Glomerular endothelial cell (primary cell): ENCODE measurements around the gene LMX1A. TPM values are rescaled to one million over a fixed set of nuclear protein-coding genes. Genes with fewer than 3 reads are reported as not detected.

Experiments used
- DNase-seq: peaks from one replicate; pipeline ENCODE4 v3.0.0-alpha.2; 2011; ENCODE audit warnings: low read depth, low spot score; ENCODE audit errors: extremely low read depth
- total RNA-seq: library from RNA; depleted of rRNA; stranded (reverse); fragments of >200 nt; gene quantifications from 2 replicates; pipeline ENCODE4 v1.2.3, GENCODE V29; 2015

Gene LMX1A
- total RNA-seq, 1 donor from 2014 or later: not detected

GRCh38 chr1:165228111-165228655, 128.3 kb downstream of the LMX1A start:
- no peak for DNase-seq

GRCh38 chr1:165226326-165226725, 130.2 kb downstream of the LMX1A start:
- no peak for DNase-seq

- no peak for DNase-seq
Measured at GRCh38 chr1:165225650-165226049, 130.9 kb downstream of the LMX1A start.

GRCh38 chr1:165225062-165225461, 131.5 kb downstream of the LMX1A start:
- no peak for DNase-seq

DNA sequence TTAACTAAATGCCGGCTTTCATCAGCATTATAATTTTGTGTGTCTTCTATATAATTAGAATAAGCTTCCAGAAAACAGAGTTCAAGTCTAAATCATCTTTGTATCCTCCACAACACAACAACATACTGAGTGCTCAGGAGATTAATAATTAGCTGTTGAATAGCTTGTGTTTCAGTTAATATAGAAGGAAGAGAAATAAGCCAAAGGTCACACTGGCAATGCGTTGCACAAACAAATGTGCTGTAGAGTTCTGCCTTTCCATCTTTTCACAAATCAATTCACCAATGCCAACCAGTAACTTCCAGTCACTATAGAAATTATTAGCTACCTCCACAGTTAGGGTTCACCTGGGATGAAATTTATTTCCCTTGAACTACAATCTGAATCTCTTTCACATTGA, 132.0 kb downstream of the LMX1A start:
- DNase-seq: no peak

- DNase-seq: no peak
Measured at GRCh38 chr1:165222580-165222979, 133.9 kb downstream of the LMX1A start.

GRCh38 chr1:165218731-165219130, 137.8 kb downstream of the LMX1A start:
- no peak for DNase-seq

GRCh38 chr1:165217958-165218357, 138.6 kb downstream of the LMX1A start:
- DNase-seq: no peak

- DNase-seq: no peak
Measured at GRCh38 chr1:165216254-165216653, 140.3 kb downstream of the LMX1A start.

DNA sequence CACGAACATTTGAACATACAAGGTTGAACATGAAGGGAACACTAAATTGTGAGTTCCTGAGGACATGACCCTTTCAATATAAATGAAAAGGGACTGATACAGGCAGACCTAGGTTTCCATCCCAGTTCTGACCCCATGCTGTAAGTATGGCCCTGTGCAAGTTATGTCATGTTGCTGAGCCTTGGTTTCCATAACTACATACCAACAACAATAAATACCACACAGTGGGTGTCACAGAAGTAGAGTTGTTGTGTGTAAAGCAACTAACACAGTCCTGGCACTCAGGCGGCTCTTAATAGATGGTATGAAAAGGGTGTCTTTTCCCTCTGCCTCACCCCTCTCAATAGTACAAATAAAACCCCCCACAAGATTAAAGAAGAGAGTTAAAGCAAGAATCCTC, 140.8 kb downstream of the LMX1A start:
- no peak for DNase-seq

GRCh38 chr1:165212229-165212628, 144.3 kb downstream of the LMX1A start:
- DNase-seq: no peak

GRCh38 chr1:165207853-165208515, 148.5 kb downstream of the LMX1A start:
- DNase-seq: no peak

DNA sequence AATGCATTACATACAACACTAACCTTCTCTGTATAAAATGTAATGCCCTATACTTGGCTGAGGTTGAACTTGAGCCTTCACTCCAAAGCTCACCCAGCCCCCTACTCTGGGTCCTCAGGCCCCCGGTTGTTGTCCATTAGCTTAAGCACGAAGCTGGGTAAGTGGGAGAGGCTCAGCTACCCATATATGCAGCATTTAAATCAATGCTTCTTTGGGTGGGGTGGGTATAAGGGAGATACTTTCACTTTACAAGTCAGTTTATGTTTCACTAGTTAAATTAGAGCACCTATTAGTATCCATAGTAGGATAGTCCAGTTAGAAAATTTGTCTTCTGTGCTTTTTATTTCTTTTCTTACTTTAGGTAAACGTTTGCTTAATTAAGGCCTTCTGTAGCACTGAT, 151.4 kb downstream of the LMX1A start:
- DNase-seq: no peak

DNA sequence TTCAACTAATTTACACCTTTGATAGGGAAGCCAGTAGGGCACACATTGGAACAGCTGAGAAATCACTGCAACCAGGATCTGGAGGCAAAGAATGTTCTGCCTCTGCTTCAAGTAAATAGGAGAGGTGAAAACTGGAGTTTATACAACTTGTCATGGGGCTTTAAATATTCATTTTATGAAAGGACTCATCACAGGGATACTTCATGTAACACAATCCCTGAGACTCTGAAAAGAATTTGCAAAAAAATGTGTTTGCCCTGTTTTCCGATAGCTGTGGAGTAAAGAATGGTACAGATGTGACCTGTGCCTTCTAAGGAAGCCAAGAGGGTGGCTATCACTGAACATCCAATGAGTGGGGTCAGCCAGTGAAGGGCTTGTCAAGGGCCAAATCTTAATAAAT, 152.0 kb downstream of the LMX1A start:
- DNase-seq: no peak

- no peak for DNase-seq
Measured at GRCh38 chr1:165191087-165191486, 165.4 kb downstream of the LMX1A start.

DNA sequence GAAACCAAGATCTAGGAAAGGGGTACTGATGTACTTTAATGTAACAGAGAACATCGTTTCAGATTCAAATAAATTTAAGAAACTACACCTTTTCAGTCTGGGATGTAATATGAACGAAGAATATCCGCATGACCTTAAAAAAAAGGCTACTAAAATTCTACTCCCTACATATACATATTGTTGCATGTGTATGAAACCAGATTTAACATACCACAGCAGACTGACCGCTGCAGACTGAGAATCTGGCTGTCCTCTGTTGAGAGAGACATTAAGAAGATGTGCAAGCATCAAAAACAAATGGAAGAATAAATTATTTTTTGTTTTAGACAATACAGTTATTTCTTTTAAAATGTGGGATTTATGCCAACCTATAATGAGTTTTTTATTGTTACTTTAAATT, 166.6 kb downstream of the LMX1A start:
- no peak for DNase-seq

- no peak for DNase-seq
Measured at GRCh38 chr1:165189011-165189410, 167.5 kb downstream of the LMX1A start.

- DNase-seq: no peak
Measured at GRCh38 chr1:165187031-165188009, 169.2 kb downstream of the LMX1A start.

- DNase-seq: no peak
Measured at GRCh38 chr1:165185161-165185889, 171.2 kb downstream of the LMX1A start.

- DNase-seq: no peak
Measured at GRCh38 chr1:165182975-165183374, 173.5 kb downstream of the LMX1A start.

DNA sequence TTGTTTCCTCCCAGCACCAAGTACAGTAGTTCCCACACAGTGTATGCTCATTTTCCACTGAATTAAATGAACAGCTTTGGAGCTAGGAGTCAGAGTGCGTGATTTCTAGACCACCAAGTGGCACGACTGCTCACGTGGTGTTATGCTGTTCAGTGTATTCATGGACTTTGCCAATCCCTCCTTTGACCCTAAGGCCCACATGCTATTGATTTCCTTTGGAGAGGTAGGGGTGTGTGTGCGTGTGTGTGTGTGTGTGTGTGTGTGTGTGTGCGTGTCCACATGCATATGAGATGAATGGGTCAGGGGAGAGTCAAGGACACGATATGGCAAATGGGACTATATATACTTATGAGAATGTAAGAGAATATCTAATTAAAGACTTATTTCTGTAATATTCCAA, 177.2 kb downstream of the LMX1A start:
- DNase-seq: no peak
